Neural crest cell (in vitro differentiated cells): ENCODE data around the gene CHCHD1. TPM values are rescaled to one million over a fixed set of nuclear protein-coding genes. Genes with fewer than 3 reads are reported as not detected.
"Not testable (repeated sequence)": the region's sequence is repeated elsewhere in the genome, so short reads cannot be mapped to it uniquely, and the experiment has no call there.

ENCODE experiments used
- DNase-seq: peaks from one replicate; pipeline ENCODE4 v3.0.0; 2021; ENCODE audit warnings: low read depth, mixed read lengths, low spot score
- H3K27ac Mint-ChIP-seq: one replicate; pipeline ENCODE4 v1.8.0; 2021; ENCODE audit warnings: mild to moderate bottlenecking, mixed read lengths; ENCODE audit not compliant: unreplicated experiment
- H3K27me3 Mint-ChIP-seq: 2 replicates; pipeline ENCODE4 v1.8.0; 2021; ENCODE audit warnings: low read depth, mild to moderate bottlenecking, mixed read lengths
- H3K36me3 Mint-ChIP-seq: 2 replicates; pipeline ENCODE4 v1.8.0; 2021; ENCODE audit warnings: low read depth, mild to moderate bottlenecking, mixed read lengths
- H3K4me1 Mint-ChIP-seq: 2 replicates; pipeline ENCODE4 v1.8.0; 2021; ENCODE audit warnings: mixed read lengths
- H3K4me3 Mint-ChIP-seq: one replicate; pipeline ENCODE4 v1.8.0; 2021; ENCODE audit warnings: mild to moderate bottlenecking, mixed read lengths
- H3K9me3 Mint-ChIP-seq: 2 replicates; pipeline ENCODE4 v1.8.0; 2021; ENCODE audit warnings: mixed read lengths
- total RNA-seq: library from RNA; stranded (reverse); gene quantifications from 2 replicates; pipeline ENCODE4 v1.2.1, GENCODE V29; 2021
- TF ChIP-seq, protein P1 (sequence below): fragments of 200-600 bp; sonication (generic); conservative IDR thresholded peaks from 2 replicates; pipeline ENCODE4 v1.5.0; 2021; ENCODE audit warnings: antibody characterized with exemption, mild to moderate bottlenecking

CHCHD1 gene
- total RNA-seq, 1 donor from 2014 or later = 34.8 TPM

GRCh38 chr10:73790886-73791625 lies 9.2 kb downstream of the CHCHD1 start:
- H3K4me3 Mint-ChIP-seq = no peak overlapping the region
- H3K36me3 Mint-ChIP-seq = peaks cover 14% of the 10 kb centered on the region
- peaks cover 27% of the 10 kb centered on the region for H3K4me1 Mint-ChIP-seq
- TF ChIP-seq, protein P1, sequence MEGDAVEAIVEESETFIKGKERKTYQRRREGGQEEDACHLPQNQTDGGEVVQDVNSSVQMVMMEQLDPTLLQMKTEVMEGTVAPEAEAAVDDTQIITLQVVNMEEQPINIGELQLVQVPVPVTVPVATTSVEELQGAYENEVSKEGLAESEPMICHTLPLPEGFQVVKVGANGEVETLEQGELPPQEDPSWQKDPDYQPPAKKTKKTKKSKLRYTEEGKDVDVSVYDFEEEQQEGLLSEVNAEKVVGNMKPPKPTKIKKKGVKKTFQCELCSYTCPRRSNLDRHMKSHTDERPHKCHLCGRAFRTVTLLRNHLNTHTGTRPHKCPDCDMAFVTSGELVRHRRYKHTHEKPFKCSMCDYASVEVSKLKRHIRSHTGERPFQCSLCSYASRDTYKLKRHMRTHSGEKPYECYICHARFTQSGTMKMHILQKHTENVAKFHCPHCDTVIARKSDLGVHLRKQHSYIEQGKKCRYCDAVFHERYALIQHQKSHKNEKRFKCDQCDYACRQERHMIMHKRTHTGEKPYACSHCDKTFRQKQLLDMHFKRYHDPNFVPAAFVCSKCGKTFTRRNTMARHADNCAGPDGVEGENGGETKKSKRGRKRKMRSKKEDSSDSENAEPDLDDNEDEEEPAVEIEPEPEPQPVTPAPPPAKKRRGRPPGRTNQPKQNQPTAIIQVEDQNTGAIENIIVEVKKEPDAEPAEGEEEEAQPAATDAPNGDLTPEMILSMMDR = no peak
- no peaks in the 10 kb centered on the region for H3K9me3 Mint-ChIP-seq
- no peak overlapping the region for H3K27ac Mint-ChIP-seq
- no peaks in the 10 kb centered on the region for H3K27me3 Mint-ChIP-seq
- no peak for DNase-seq

DNA sequence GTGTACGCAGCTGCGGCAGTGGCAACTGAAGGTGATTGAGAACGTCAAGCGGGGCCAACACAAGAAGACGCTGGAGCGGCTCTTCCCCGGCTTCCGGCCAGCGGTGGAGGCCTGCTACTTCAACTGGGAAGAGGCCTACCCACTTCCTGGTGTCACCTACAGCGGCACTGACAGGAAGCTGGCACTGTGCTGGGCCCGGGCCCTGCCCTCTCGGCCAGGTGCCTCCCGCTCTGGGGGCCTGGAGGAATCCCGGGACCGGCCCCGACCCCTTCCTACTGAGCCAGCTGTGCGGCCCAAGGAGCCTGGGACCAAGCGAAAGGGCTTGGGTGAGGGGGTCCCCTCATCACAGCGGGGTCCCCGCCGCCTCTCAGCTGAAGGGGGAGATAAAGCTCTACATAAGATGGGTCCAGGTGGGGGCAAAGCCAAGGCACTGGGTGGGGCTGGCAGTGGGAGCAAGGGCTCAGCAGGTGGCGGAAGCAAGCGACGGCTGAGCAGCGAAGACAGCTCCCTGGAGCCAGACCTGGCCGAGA lies 10.1 kb downstream of the CHCHD1 start:
- peaks cover 20% of the 10 kb centered on the region for H3K4me1 Mint-ChIP-seq
- no peak for DNase-seq
- no peak overlapping the region for H3K27ac Mint-ChIP-seq
- H3K36me3 Mint-ChIP-seq = peaks cover 17% of the 10 kb centered on the region
- no peaks in the 10 kb centered on the region for H3K27me3 Mint-ChIP-seq
- TF ChIP-seq, protein P1 = no peak
- no peak overlapping the region for H3K4me3 Mint-ChIP-seq
- H3K9me3 Mint-ChIP-seq = no peaks in the 10 kb centered on the region

DNA sequence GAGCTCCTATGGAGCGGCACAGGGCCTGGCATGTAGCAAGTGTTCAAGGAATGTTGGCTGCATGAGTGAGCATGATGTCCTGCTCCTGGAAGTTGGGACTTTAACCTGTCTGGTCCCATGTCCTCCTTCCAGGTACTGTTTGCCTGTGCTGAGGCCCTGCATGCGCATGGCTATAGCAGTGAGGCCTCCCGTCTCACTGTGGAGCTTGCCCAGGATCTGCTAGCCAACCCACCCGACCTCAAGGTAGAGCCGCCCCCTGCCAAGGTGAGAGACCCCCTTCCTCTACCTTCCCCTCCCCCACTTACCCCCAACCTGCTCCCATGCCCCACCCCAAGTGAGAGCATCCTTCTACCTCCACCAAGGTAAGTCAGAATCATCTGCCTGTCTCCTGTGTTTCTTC lies 11.6 kb downstream of the CHCHD1 start:
- H3K27me3 Mint-ChIP-seq = no peaks in the 10 kb centered on the region
- H3K4me1 Mint-ChIP-seq = peaks cover 8% of the 10 kb centered on the region
- TF ChIP-seq, protein P1 = no peak
- H3K36me3 Mint-ChIP-seq = peaks cover 19% of the 10 kb centered on the region
- no peaks in the 10 kb centered on the region for H3K9me3 Mint-ChIP-seq
- DNase-seq = no peak
- no peak overlapping the region for H3K27ac Mint-ChIP-seq
- no peak overlapping the region for H3K4me3 Mint-ChIP-seq

DNA sequence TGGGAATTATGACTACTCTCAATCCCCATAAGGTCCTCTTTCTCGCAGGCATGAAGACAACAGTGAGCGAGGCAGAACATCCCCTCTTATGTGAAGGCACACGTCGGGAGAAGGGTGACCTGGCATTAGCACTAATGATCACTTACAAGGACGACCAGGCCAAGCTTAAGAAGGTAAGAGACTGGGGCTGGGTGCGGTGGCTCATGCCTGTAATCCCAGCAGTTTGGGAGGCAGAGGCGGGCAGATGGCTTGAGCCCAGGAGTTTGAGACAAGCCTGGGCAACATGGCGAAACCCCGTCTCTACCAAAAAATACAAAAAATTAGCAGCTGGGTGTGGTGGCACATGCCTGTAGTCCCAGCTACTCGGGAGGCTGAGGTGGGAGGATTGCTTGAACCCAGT lies 13.6 kb downstream of the CHCHD1 start:
- not testable (repeated sequence) for DNase-seq, H3K4me1 Mint-ChIP-seq, H3K27me3 Mint-ChIP-seq, H3K4me3 Mint-ChIP-seq, H3K27ac Mint-ChIP-seq, H3K9me3 Mint-ChIP-seq
- peaks cover 14% of the 10 kb centered on the region for H3K36me3 Mint-ChIP-seq

DNA sequence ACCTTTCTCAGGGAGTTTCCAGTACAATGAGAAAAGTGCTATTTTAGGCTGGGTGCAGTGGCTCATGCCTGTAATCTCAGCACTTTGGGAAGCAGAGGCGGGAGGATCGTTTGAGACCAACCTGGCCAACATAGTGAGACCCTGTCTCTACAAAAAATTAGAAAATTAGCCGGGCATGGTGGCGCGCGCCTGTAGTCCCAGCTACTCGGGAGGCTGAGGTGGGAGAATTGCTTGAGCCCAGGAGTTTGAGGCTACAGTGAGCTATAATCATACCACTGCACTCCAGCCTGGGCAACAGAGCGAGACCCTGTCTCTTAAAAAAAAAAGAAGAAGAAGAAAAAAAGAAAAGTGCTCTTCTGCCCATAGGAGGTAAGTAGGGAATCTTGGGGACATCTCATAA lies 14.2 kb downstream of the CHCHD1 start:
- not testable (repeated sequence) for H3K27ac Mint-ChIP-seq, DNase-seq, H3K9me3 Mint-ChIP-seq, H3K4me3 Mint-ChIP-seq, H3K27me3 Mint-ChIP-seq, H3K4me1 Mint-ChIP-seq
- H3K36me3 Mint-ChIP-seq = peaks cover 14% of the 10 kb centered on the region

GRCh38 chr10:73796766-73797165 lies 14.9 kb downstream of the CHCHD1 start:
- Mint-ChIP-seq H3K4me1 (no peaks in the 10 kb centered on the region), H3K36me3 (peaks cover 14% of the 10 kb centered on the region), H3K27me3 (no peaks in the 10 kb centered on the region), H3K27ac (no peak overlapping the region), H3K9me3 (no peaks in the 10 kb centered on the region), H3K4me3 (no peak overlapping the region)
- TF ChIP-seq, protein P1 = no peak
- no peak for DNase-seq
